Activated CD4-positive, alpha-beta T cell treated with anti-CD3 and anti-CD28 coated beads, Interleukin-2, amount 50 U/mL, for 48 hours (primary cell): Measurements from ENCODE around the gene RRP7A.
"Not testable (repeated sequence)": the region's sequence is repeated elsewhere in the genome, so short reads cannot be mapped to it uniquely, and the experiment has no call there.

Experiments
- DNase-seq, 2 experiments: peaks; one replicate each; pipeline ENCODE4 v3.0.0-alpha.2; 2020

Gene RRP7A

DNA sequence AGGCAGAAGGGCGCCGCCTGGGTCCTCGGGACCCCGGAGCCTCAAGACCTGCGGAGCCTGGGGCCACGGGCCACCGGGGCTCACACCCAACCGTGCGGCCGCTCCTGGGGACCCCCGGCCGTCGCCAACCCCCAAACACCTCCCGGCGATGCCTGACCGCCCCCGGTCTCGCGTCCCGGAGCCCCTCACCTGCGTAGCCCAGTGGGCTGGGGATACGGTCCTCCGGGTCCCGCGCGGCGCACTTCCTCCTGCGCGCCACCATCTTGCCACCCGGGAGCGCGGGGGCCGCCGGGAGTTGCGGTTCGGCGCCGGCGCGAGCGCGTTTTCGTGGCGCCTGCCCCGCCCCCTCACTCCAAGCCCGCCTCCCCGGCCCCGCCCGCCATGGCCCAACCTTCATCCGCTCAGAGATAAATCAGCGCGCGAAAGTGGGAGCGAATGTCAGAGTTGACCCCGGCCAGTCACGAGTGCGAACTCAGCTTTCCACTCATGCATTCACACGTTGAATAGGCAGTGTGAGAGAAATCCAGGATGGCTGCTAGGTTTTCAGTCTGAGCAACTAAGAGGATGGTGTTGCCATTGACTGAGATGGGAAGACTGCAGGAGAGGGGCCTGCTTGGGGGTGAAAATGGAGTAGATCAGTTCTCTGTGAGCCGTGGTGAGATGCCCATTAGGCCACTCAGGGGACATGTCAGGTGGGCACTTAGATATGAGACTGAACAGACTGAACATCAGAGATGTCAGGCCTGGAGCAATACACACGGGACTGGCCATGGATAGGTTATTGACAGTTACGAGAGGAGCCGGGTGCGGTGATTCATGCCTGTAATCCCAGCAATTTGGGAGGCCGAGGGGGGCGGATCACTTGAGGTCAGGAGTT, at the start of gene RRP7A:
Gene RRP7A (minus strand): TSS at position 272 of the 877 bp plus-strand sequence. CDS start 10 bp downstream, at position 262.
- DNase-seq, result peak; percentile 90 to 91

DNA sequence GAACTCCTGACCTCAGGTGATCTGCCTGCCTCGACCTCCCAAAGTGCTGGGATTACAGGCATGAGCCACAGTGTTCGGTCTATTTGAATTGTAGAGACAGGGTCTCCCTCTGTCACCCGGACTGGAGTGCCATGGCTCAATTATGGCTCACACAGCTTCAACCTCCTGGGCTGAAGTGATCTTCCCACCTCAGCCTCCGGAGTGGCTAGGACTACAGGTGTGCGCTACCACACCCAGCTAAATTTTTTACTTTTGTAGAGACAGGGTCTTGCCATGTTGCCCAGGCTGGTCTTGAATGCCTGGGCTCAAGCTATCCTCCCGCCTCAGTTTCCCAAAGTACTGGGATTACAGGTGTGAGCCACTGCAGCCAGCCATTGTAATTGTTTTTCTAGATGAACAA, 48.4 kb upstream of the RRP7A start:
- not testable (repeated sequence) for DNase-seq

DNA sequence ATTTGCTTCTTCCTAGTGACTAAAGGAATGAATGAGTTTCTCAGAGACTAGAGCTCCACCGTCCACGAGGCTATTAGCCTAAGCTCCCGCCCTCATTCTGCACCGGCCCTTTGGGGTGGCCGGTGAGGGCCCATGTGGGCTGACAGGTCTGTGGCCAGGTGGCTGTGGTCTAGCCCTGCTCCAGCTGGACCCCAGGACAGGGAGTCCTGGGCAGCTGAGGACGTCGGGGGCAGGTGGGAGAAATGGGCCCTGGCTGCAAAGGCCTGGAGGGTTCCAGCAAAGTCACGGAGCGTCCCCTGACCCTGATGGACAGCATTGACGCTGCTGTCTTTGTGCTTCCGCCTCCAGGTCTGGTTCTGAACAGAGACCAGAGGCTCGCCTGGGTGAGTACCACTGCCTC, 46.4 kb upstream of the RRP7A start:
- DNase-seq, result no peak

- DNase-seq, result no peak
These were observed 45.1 kb upstream of the RRP7A start for GRCh38 chr22:42564699-42565098.

DNA sequence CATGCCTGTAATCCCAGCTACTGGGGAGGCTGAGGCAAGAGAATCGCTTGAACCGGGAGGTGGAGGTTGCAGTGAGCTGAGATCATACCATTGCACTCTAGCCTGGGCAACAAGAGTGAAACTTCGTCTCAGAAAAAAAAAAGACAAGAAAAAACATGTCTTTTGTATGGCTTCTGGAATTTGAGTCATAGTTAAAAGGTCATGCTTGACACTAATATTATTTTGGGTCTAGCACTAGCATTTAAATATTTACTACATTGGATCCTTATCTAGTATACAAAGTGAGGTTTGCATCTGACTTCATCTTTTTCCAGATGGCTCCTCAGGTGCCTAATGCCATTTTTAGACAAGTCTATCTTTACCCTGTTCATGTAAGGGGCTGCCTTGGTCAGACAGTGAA, 44.3 kb upstream of the RRP7A start:
- DNase-seq, result not testable (repeated sequence)

DNA sequence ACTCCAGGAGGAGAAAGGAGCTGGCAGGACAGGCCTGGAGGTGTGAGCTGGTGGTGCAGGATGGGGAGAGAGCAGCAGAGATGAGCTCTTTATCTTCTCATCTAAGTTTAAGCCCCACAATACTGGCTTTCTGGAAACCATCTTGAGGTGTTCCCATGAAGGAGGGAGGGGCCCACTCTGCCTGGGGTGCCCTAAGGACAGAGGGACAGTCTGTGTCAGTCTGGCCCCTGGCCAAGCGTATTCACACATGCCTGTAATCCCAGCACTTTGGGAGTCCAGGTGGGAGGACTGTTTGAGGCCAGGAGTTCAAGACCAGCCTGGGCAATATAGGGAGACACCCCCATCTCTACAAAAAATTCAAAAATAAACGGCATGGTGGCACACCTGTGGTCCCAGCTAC, 43.1 kb upstream of the RRP7A start:
- DNase-seq, result no peak

DNA sequence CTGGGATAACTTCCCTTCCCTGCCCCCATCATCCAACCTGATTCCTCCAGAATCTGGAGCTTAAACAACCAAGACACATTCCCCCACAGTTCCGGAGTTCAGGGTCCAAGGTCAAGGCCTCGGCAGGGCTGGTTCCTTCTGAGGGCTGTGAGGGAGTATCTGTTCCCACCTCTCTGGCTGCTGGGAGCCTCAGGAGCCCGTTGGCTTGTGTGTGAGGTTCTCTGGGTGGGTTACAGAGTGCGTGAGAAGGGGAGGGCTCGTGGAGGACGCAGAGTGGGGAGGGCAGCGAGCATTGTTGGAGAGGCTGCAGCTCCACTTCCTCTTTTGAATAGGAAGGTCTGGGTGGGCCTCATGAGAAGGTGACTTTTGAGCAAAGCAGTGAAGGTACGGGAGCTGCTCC, 42.7 kb upstream of the RRP7A start:
- no peak for DNase-seq

- DNase-seq, result no peak
These were observed 42.3 kb upstream of the RRP7A start for GRCh38 chr22:42561856-42562255.

DNA sequence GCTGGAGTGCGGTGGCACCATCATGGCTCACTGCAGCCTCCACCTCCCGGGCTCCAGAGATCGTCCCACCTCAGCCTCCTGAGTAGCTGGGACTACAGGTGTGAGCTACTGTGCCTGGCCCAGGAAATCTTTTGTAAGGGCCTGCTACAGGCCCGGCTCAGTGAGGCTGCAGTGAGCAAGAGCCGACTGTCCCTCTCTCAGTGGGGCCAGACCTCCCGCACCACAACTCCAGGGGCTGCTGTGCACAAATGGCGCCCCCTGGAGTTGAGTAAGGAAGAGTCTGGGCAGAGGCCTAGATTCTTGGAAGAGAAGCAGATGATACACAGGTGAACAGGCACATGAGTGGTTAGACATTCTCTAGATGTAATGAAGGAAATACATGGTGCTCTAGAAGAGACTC, 41.2 kb upstream of the RRP7A start:
- DNase-seq, result no peak

DNA sequence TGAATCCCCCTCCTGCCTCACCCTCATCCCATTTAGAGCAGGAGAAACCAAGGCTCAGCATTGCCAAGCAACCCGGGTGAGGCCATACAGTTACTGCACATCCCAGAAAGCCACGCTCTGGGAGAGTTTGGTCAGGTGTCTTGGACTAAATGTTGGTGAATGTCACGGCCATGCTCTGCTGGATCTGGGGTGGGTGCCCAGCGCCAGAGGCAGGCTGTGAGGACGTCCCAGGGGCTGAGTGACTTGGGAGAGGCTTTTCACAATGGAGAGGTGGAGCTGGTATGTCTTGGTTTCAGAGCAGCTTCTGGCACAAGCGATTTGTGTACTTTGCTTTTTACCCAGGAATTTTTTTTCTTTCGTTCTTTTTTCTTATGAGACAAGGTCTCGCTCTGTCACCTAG, 40.8 kb upstream of the RRP7A start:
- no peak for DNase-seq

- DNase-seq, result peak; percentile 97 to 98
These were observed 34.1 kb upstream of the RRP7A start, which contains the start of gene SERHL2 for GRCh38 chr22:42553475-42554361. TSS of gene SERHL2 (plus strand) at chr22:42553956. CDS start at chr22:42554021, 65 bp downstream.

- DNase-seq, result not testable (repeated sequence)
These were observed 32.7 kb upstream of the RRP7A start for GRCh38 chr22:42552294-42552647.

DNA sequence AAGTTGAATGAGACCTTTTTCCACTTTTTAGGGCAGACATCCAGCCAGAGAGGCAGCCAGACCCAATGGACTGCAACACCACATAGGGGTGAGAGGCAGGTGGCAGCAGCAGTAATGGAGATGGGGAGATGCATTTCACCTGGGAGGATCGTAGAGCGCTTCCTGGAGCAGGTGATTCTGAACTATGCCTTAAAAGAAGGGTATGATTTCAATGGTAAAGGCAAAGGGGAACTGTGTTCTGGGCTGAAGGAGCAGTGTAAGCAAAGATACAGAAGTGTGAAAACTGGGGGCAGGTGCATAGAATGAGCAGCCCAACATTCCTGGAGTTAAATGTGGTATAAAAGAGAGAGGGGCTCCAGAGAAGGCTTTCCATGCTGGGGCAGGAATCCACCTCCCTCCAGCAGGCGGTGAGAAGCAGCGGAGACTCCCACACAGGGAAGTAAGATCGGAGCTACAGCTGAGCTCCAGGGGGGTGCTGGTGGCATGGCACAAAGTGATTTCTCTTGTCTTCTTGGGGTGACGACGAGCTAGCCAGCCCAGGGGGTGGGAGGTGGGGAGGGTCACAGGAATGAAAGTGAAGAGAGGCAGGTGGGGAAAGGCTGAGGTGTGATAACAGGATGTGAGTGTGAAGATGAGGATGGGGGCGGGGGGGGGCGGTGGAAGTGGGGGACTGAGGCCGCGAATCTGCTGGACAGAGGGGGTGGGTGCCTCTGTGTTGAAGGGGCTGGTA, 29.9 kb upstream of the RRP7A start:
- DNase-seq, result no peak

- DNase-seq, result no peak
These were observed 29.2 kb upstream of the RRP7A start for GRCh38 chr22:42548597-42549330.

DNA sequence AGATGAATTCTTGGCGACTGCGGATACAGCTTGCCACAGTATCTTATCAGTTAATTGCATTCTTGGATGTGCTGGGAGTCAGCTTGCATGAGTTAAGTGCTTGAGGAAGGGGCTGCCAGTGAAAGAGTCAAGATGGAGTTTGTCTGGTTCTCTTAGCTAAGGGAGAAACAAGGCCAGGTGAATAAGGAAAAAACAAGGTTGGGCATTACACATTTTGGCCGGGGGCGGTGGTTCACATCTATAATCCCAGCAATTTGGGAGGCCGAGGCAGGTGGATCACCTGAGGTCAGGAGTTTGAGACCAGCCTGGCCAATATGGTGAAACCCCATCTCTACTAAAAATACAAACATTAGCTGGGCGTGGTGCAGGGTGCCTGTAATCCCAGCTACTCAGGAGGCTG, 28.5 kb upstream of the RRP7A start:
- not testable (repeated sequence) for DNase-seq

DNA sequence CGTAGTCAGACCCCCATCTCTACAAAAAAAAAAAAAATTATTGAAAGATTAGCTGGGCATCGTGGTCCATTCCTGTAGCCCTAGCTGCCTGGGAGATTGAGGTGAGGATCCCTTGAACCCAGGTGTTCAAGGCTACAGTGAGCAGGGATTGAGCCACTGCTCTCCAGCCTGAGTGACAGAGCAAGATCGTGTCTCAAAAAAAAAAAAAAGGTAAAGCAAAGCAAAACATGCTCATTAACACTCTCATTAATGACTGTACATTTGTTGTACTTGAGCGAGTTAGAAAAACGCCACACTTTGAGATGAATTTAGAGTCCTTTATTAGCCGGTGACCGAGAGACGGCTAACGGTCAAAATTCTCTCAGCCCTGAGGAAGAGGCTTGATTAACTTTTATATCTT, 28.0 kb upstream of the RRP7A start:
- no peak for DNase-seq

- DNase-seq, result no peak
These were observed 25.1 kb upstream of the RRP7A start for GRCh38 chr22:42544686-42545085.

DNA sequence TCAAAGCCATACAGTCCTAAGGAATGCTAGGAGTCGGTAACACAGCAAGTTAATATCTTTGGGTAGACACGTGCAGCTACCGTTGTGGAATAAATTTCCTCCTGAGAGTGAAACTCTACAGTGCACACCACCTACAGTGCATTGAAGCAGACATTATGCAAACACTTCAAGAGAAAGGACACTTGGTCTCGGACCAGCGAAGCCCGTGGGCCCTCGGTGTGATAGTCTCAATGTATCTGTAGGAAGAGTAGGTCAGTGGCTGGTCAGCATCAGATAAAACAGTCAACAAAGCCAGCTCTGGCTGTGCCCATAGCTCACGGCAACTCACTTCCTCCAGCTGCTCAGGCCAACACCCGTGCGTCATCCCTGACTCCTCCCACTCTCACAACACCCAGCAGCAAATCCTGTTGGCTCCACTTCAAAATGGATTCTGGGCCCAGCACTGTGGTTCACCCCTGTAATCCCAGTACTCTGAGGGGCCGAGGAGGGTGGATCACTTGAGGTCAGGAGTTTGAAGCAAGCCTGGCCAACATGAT, 19.7 kb upstream of the RRP7A start:
- DNase-seq, result not testable (repeated sequence)

GRCh38 chr22:42537199-42537831, 17.7 kb upstream of the RRP7A start:
- DNase-seq, result not testable (repeated sequence)

DNA sequence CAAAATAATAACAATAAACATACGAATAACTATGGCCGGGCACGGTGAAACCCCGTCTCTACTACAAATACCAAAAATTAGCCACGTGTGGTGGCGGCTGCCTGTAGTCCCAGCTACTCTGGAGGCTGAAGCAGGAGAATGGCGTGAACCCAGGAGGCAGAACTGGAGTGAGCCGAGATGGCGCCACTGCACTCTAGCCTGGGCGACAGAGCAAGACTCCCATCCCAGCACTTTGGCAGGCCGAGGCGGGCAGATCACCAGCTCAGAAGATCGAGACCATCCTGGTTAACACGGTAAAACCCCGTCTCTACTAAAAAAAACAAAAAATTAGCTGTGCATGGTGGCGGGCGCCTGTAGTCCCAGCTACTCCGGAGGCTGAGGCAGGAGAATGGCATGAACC, 17.0 kb upstream of the RRP7A start:
- not testable (repeated sequence) for DNase-seq

GRCh38 chr22:42536166-42536565, 16.6 kb upstream of the RRP7A start:
- no peak for DNase-seq
